ENCODE results near the gene SLC25A3.
"Not testable (repeated sequence)": the region's sequence is repeated elsewhere in the genome, so short reads cannot be mapped to it uniquely, and the experiment has no call there.

SLC25A3 gene

GRCh38 chr12:98594050-98594835 lies 757 bp downstream of the SLC25A3 start:
- DNase-seq (ENCODE audit: low read depth): no peak

- DNase-seq (ENCODE audit: low read depth): no peak
Observed at GRCh38 chr12:98595243-98595988, 1.9 kb downstream of the SLC25A3 start.

GRCh38 chr12:98597313-98597712 lies 3.8 kb downstream of the SLC25A3 start:
- not testable (repeated sequence) for DNase-seq (ENCODE audit: low read depth)

GRCh38 chr12:98601924-98602323 lies 8.4 kb downstream of the SLC25A3 start:
- DNase-seq (ENCODE audit: low read depth): no peak

- no peak for DNase-seq (ENCODE audit: low read depth)
Observed at GRCh38 chr12:98606359-98606988, 13.0 kb downstream of the SLC25A3 start.

GRCh38 chr12:98610596-98610995 lies 17.1 kb downstream of the SLC25A3 start:
- no peak for DNase-seq (ENCODE audit: low read depth)

GRCh38 chr12:98612696-98613334 lies 19.3 kb downstream of the SLC25A3 start:
- no peak for DNase-seq (ENCODE audit: low read depth)

- peak; percentile 65 for DNase-seq (ENCODE audit: low read depth)
Observed at GRCh38 chr12:98618952-98619351, 25.5 kb downstream of the SLC25A3 start.

- DNase-seq (ENCODE audit: low read depth): no peak
Observed at GRCh38 chr12:98635657-98636323, 42.3 kb downstream of the SLC25A3 start.

- no peak for DNase-seq (ENCODE audit: low read depth)
Observed at GRCh38 chr12:98637068-98637467, 43.6 kb downstream of the SLC25A3 start.

- no peak for DNase-seq (ENCODE audit: low read depth)
Observed at GRCh38 chr12:98638009-98638408, 44.5 kb downstream of the SLC25A3 start.

GRCh38 chr12:98639491-98639890 lies 46.0 kb downstream of the SLC25A3 start:
- no peak for DNase-seq (ENCODE audit: low read depth)

- DNase-seq (ENCODE audit: low read depth): not testable (repeated sequence)
Observed at GRCh38 chr12:98642801-98643200, 49.3 kb downstream of the SLC25A3 start.

- no peak for DNase-seq (ENCODE audit: low read depth)
Observed at GRCh38 chr12:98644433-98644711, 50.9 kb downstream of the SLC25A3 start.

- peak; percentile 93 for DNase-seq (ENCODE audit: low read depth)
Observed at GRCh38 chr12:98644712-98645571, 51.5 kb downstream of the SLC25A3 start, which contains the start of the genes APAF1 and IKBIP. Gene APAF1 (plus strand): TSS chr12:98645290. CDS start chr12:98648360, 3,070 bp downstream. Gene IKBIP (minus strand): TSS chr12:98644788. CDS start chr12:98644701, 87 bp downstream.

GRCh38 chr12:98645572-98646067 lies 52.1 kb downstream of the SLC25A3 start:
- DNase-seq (ENCODE audit: low read depth): no peak

GRCh38 chr12:98646294-98647090 lies 53.0 kb downstream of the SLC25A3 start:
- no peak for DNase-seq (ENCODE audit: low read depth)

GRCh38 chr12:98651328-98651727 lies 57.8 kb downstream of the SLC25A3 start:
- DNase-seq (ENCODE audit: low read depth): no peak

- DNase-seq (ENCODE audit: low read depth): peak; percentile 49
Observed at GRCh38 chr12:98653866-98654493, 60.5 kb downstream of the SLC25A3 start.

Measured in stromal cell of bone marrow (primary cell).